ENCODE data around the gene CHRNG. TPM values are rescaled to one million over a fixed set of nuclear protein-coding genes. Genes with fewer than 3 reads are reported as not detected.

The CHRNG gene
- total and polyA plus RNA-seq, 2 donors (not counting 3 experiments of a cell fraction or from before 2014, with no cell fraction given) = not detected

- TF ChIP-seq GATA2 (IDR thresholded peaks at IDR 0.05; ENCODE audit: insufficient read depth, insufficient read length, low read depth, low read length) (no peak), EZH2 (IDR thresholded peaks at IDR 0.05; ENCODE audit: borderline replicate concordance, low read depth, low read length, severe bottlenecking) (no peak), MYC (IDR thresholded peaks at IDR 0.05; ENCODE audit: low read depth, low read length) (no peak), FOS (IDR thresholded peaks at IDR 0.05; ENCODE audit: borderline replicate concordance, insufficient read depth, low read length) (no peak), CTCF (IDR thresholded peaks at IDR 0.05; ENCODE audit: extremely low read depth in 1 of 2, insufficient read depth in 1 of 2, low read depth in 1 of 2, low read length in 2 of 2) (no peak), POLR2A (IDR thresholded peaks at IDR 0.05; ENCODE audit: low read depth, low read length) (no peak), JUN (IDR thresholded peaks at IDR 0.05; ENCODE audit: borderline replicate concordance, insufficient read depth, insufficient read length, low read depth) (no peak), POLR2AphosphoS5 (IDR thresholded peaks at IDR 0.05; ENCODE audit: insufficient read depth, low read depth, low read length) (no peak)
- Histone ChIP-seq H3K79me2 (ENCODE audit: control insufficient read depth, insufficient read depth, low read length) (no peaks in the 10 kb centered on the region), H3K4me1 (ENCODE audit: control insufficient read depth, extremely low read depth, insufficient read depth, low read length) (no peaks in the 10 kb centered on the region), H3K4me3 (replicated peaks in 1 of 3; ENCODE audit: insufficient read depth in 1 of 3, low read depth in 1 of 3, low read length in 3 of 3) (no peak overlapping the region), H4K20me1 (replicated peaks; ENCODE audit: control insufficient read depth, extremely low read depth, insufficient read depth, low read length) (no peaks in the 10 kb centered on the region), H3K9me1 (replicated peaks; ENCODE audit: control insufficient read depth, extremely low read depth, insufficient read depth, low read length) (no peaks in the 10 kb centered on the region), H3K4me2 (ENCODE audit: insufficient read depth, low read length) (no peak overlapping the region), H3K27me3 (ENCODE audit: control insufficient read depth in 2 of 2, insufficient read depth in 2 of 2, low read length in 2 of 2) (no peaks in the 10 kb centered on the region), H3K27ac (ENCODE audit: insufficient read depth, low read depth, low read length) (no peak overlapping the region), H3K9me3 (replicated peaks; ENCODE audit: control insufficient read depth, insufficient read depth, low read length) (no peaks in the 10 kb centered on the region), H3K36me3 (ENCODE audit: control insufficient read depth in 2 of 2, extremely low read depth in 1 of 2, insufficient read depth in 2 of 2, low read length in 2 of 2) (no peaks in the 10 kb centered on the region), H2AFZ (ENCODE audit: low read depth, low read length) (no peak overlapping the region), H3K9ac (replicated peaks; ENCODE audit: extremely low read depth, insufficient read depth, low read length) (no peak overlapping the region)
- CTCF ChIA-PET = interaction anchor here (1.5 kb wide), 1 partner anchor 207 kb away, joined by 4 read pairs; no protein-coding TSS in a partner anchor
- FAIRE-seq (no peak), DNase-seq (ENCODE audit: low read depth, low spot score) (no peak)
- BruUV-seq (replicated peaks) = no TSS peak
- POLR2A ChIA-PET = no interaction called here
- dilution Hi-C loops (cut with MboI; ENCODE audit: extremely low pct_ligation_motif_present, low sequenced_read_pairs) = no loop called here
- intact Hi-C loops (cut with micrococcal nuclease) = no loop called here
Measured at GRCh38 chr2:232533944-232534710, 5.4 kb upstream of the CHRNG start.

Measured in endothelial cell of umbilical vein (primary cell).